Activated naive CD4-positive, alpha-beta T cell (primary cell): ENCODE measurements around the gene TINAG.

ENCODE experiments used
- DNase-seq, 4 experiments: peaks; one replicate each; lab custom pipeline; 2025; lab: John Stamatoyannopoulos, UW

The TINAG gene

GRCh38 chr6:54428431-54428830 lies 120.2 kb downstream of the TINAG start:
- DNase-seq = no peak

DNA sequence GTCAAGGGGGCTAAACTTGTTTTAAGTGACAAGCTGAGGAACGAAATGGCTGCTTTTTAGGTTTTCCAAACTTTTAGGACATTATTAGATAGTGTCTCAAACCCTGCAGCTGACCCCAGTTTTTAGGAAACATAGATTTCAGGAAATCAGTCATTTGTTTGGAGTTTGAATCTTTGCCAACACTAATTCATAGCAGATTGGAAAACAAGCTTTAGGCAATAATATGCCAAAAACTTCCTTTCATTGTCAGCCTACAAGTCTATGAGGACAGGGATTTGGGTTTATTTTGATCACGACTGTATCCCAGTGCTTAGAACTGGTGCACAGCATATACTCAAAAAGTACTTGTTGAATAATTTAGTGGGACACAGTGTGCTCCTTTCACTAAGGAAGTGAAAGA lies 123.2 kb downstream of the TINAG start:
- no peak for DNase-seq
